Measurements from ENCODE around the gene ANKS1B. TPM values are rescaled to one million over a fixed set of nuclear protein-coding genes. Genes with fewer than 3 reads are reported as not detected.

The ANKS1B gene
- total RNA-seq, 4 donors from 2014 or later, result 16.6 to 62.6 (median 40.2) TPM

DNA sequence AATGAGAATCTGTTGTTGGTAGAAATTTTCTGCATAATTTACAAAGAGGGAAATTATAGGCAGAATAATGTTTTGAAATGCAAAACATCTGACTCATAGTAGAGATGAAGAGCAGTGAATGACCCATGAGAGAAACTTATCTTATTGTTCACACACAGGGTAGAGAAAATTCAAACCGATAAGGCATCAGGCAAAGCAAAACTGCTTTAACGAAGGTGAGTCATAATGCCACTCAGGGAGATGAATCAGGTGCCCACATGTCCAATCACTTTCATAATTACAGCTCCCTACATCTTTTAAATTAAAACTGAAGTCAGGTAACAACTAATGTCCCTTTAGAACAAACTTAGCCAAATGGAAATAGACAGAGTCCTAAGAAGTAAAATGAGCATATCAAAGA lies 602.7 kb downstream of the ANKS1B start:
- no peaks in the 10 kb centered on the region for H3K4me1 ChIP-seq
- intact Hi-C loops (cut with DNase I; ENCODE audit: low total_unique reads), result no loop called here
- no peaks in the 10 kb centered on the region for H3K9me3 ChIP-seq
- H3K27ac ChIP-seq, result no peak overlapping the region
- no peaks in the 10 kb centered on the region for H3K27me3 ChIP-seq
- H3K4me3 ChIP-seq, result no peak overlapping the region
- TF ChIP-seq, protein P1, sequence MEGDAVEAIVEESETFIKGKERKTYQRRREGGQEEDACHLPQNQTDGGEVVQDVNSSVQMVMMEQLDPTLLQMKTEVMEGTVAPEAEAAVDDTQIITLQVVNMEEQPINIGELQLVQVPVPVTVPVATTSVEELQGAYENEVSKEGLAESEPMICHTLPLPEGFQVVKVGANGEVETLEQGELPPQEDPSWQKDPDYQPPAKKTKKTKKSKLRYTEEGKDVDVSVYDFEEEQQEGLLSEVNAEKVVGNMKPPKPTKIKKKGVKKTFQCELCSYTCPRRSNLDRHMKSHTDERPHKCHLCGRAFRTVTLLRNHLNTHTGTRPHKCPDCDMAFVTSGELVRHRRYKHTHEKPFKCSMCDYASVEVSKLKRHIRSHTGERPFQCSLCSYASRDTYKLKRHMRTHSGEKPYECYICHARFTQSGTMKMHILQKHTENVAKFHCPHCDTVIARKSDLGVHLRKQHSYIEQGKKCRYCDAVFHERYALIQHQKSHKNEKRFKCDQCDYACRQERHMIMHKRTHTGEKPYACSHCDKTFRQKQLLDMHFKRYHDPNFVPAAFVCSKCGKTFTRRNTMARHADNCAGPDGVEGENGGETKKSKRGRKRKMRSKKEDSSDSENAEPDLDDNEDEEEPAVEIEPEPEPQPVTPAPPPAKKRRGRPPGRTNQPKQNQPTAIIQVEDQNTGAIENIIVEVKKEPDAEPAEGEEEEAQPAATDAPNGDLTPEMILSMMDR (IDR thresholded peaks at IDR 0.05), result no peak
- TF ChIP-seq POLR2A (IDR thresholded peaks at IDR 0.05), result no peak
- no peaks in the 10 kb centered on the region for H3K36me3 ChIP-seq
- DNase-seq, result no peak

DNA sequence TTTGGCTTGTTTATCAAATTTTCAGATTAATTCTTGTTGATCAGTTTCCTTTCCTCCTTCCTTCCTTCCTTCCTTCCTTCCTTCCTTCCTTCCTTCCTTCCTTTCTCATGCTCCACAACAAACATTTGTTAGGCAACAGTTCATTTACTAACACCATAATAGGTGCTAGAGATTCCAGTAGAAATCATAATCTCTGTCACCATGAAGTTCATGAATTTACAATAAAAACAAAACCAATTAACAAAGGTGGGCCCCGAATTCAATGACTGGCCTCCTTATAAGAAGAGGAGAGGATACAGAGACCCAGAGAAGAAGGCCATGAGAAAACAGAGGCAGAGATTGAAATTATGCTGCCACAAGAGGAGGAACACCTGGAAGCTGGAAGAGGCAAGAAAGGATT lies 604.0 kb downstream of the ANKS1B start:
- no peaks in the 10 kb centered on the region for H3K4me1 ChIP-seq
- H3K4me3 ChIP-seq, result no peak overlapping the region
- no peak for TF ChIP-seq POLR2A (IDR thresholded peaks at IDR 0.05)
- TF ChIP-seq, protein P1 (IDR thresholded peaks at IDR 0.05), result no peak
- DNase-seq, result no peak
- no peak overlapping the region for H3K27ac ChIP-seq
- no peaks in the 10 kb centered on the region for H3K27me3 ChIP-seq
- intact Hi-C loops (cut with DNase I; ENCODE audit: low total_unique reads), result no loop called here
- H3K36me3 ChIP-seq, result no peaks in the 10 kb centered on the region
- H3K9me3 ChIP-seq, result no peaks in the 10 kb centered on the region

DNA sequence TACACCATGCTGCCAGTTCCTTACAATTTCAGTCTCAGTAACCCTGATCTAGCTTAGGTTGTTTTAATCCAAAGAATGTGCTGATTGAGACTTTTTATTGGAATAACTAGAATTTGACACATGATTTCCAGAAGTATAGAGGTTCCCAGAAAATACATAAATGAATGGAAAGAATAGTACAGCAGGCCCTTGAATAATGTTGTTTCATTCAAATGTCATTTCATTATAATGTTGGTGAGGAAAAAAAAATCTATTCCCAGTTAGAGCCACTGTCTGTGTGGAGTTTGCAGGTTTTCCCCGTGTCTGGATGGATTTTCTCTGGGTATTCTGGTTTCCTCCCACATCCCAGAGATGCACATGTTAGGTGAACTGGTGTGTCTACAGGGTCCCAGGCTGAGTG lies 610.7 kb downstream of the ANKS1B start:
- no peaks in the 10 kb centered on the region for H3K36me3 ChIP-seq
- DNase-seq, result no peak
- TF ChIP-seq, protein P1 (IDR thresholded peaks at IDR 0.05), result no peak
- no peak for TF ChIP-seq POLR2A (IDR thresholded peaks at IDR 0.05)
- H3K27me3 ChIP-seq, result no peaks in the 10 kb centered on the region
- no peak overlapping the region for H3K4me3 ChIP-seq
- H3K27ac ChIP-seq, result no peak overlapping the region
- H3K9me3 ChIP-seq, result no peaks in the 10 kb centered on the region
- intact Hi-C loops (cut with DNase I; ENCODE audit: low total_unique reads), result no loop called here
- H3K4me1 ChIP-seq, result no peaks in the 10 kb centered on the region

DNA sequence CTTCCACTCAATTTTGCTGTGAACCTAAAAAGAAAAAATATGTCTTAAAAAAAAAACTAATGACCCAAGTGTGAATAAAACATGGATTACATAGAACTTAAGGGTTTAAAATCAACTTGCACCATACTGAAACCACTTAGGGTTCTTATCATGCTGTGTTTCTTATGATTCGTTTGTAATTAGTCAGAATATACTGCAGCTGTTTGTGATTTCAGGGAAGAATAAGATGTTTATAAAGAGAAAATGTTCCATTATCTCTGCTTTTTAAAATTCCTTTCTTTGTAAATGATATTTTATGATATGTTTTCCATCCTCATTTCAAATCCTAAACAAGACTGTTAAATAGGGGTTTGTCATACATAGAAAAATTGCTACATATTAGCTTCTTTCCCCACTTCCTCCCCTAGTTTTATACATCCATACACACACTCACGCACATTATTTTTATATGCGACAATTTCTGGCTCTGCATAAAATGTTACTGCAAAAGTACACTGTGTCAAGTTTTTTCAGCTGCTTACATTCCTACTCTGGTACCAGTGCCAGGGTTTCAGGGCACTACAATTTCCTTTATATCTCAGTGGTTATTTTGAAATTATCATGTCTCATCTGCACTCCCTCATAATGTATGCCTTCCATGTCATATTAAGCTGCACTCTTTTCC lies 612.3 kb downstream of the ANKS1B start:
- Histone ChIP-seq H3K36me3 (no peaks in the 10 kb centered on the region), H3K9me3 (no peaks in the 10 kb centered on the region), H3K4me3 (no peak overlapping the region), H3K27me3 (no peaks in the 10 kb centered on the region), H3K27ac (no peak overlapping the region), H3K4me1 (no peaks in the 10 kb centered on the region)
- no peak for DNase-seq
- intact Hi-C loops (cut with DNase I; ENCODE audit: low total_unique reads), result no loop called here
- TF ChIP-seq POLR2A (IDR thresholded peaks at IDR 0.05), result no peak
- TF ChIP-seq, protein P1 (IDR thresholded peaks at IDR 0.05), result no peak

DNA sequence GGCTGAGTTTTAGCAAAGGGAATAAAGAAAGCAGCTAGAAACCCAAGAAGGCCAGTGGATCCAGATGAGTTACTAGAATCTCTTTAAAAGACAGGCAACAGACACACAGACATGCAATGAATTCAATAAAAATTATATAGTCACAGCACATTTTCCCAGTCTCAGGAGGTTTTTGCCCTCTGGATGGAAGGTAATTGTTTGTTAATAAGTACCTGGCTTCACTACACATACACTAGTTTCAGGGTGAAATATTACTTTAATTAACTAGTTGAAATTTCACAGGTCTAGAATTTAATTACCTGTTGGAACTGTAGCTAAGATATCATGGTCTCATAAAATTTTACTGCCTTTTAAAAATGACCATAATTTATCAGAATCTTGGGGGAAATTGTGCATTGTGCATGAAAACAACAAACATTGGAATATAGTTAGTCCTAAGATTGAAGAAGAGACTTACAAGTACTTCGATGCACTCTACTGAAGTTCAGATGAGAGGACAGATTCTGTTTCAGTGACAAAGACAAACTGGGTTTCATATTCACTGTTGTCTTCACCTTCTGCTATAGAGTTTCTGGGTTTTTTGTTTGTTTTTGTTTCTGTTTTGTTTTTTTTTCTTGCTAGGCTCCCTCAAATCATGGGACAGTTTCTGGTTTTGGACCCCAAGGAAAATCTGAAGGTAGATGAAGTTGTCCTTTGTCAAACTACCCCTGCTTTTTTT lies 614.2 kb downstream of the ANKS1B start:
- DNase-seq, result no peak

More for the DNA sequence above, 614.2 kb downstream of the ANKS1B start:
- H3K27ac ChIP-seq, result no peak overlapping the region
- no peaks in the 10 kb centered on the region for H3K4me1 ChIP-seq
- H3K4me3 ChIP-seq, result no peak overlapping the region
- intact Hi-C loops (cut with DNase I; ENCODE audit: low total_unique reads), result no loop called here
- no peaks in the 10 kb centered on the region for H3K27me3 ChIP-seq
- H3K36me3 ChIP-seq, result no peaks in the 10 kb centered on the region
- TF ChIP-seq, protein P1 (IDR thresholded peaks at IDR 0.05), result no peak
- TF ChIP-seq POLR2A (IDR thresholded peaks at IDR 0.05), result no peak
- H3K9me3 ChIP-seq, result no peaks in the 10 kb centered on the region
